ENCODE results near the gene SHISA7. TPM values are rescaled to one million over a fixed set of nuclear protein-coding genes. Genes with fewer than 3 reads are reported as not detected.
A peak's percentile ranks its signal among the peaks of the same experiment; 100 is the strongest.
"Not testable (repeated sequence)": the region's sequence is repeated elsewhere in the genome, so short reads cannot be mapped to it uniquely, and the experiment has no call there.

SHISA7 gene
- total and polyA plus RNA-seq, 7 donors, result 0.01 TPM; not detected in 6

DNA sequence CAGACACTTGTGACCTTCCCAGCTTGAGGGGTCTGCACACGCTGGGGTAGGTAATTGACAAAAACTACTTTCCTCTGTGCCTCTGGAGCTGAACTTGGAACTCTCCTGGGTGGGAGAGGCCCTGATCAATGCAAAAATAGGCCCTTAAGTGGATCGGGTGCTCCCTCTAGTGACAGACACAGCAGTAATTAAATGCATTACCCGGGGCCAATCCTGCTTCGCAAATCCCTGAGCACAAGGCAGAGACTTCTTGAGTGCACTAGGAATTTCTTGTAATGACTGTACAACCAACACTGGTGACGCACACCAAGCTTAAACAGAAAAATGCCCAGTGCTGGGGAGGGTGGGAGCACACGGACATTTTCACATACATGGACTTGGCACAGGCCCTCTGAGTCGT lies 24.9 kb downstream of the SHISA7 start:
- Histone ChIP-seq H3K27me3 (ENCODE audit: insufficient read depth in 3 of 3, low read length in 2 of 3) (peaks cover 0 to 16% (median 3%) of the 10 kb centered on the region in 3 donors), H3K36me3 (ENCODE audit: insufficient read depth in 1 of 2, low read depth in 1 of 2) (no peaks in the 10 kb centered on the region), H3K4me3 (no peak overlapping the region), H3K4me1 (no peaks in the 10 kb centered on the region), H3K9me3 (no peaks in the 10 kb centered on the region), H3K27ac (no peak overlapping the region)
- WGBS, 3 donors, result 10 to 18% (median 12%) methylated on average over 7 of the region's 7 CpGs
- DNase-seq, result no peak
- peak; percentile 58 to 80 (median 64) for ATAC-seq
- intact Hi-C loops (cut with DNase I), result loop anchor here in 1 of 2 donors (5.0 kb wide), 1 partner anchor 116 kb away; no protein-coding TSS in a partner anchor
- TF ChIP-seq, protein P1, sequence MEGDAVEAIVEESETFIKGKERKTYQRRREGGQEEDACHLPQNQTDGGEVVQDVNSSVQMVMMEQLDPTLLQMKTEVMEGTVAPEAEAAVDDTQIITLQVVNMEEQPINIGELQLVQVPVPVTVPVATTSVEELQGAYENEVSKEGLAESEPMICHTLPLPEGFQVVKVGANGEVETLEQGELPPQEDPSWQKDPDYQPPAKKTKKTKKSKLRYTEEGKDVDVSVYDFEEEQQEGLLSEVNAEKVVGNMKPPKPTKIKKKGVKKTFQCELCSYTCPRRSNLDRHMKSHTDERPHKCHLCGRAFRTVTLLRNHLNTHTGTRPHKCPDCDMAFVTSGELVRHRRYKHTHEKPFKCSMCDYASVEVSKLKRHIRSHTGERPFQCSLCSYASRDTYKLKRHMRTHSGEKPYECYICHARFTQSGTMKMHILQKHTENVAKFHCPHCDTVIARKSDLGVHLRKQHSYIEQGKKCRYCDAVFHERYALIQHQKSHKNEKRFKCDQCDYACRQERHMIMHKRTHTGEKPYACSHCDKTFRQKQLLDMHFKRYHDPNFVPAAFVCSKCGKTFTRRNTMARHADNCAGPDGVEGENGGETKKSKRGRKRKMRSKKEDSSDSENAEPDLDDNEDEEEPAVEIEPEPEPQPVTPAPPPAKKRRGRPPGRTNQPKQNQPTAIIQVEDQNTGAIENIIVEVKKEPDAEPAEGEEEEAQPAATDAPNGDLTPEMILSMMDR (IDR thresholded peaks at IDR 0.05), result peak; percentile 56

GRCh38 chr19:55410168-55410567 lies 32.9 kb downstream of the SHISA7 start:
- H3K4me3 ChIP-seq, result no peak overlapping the region
- intact Hi-C loops (cut with DNase I), result no loop called here
- WGBS, 3 donors, result 93 to 96% (median 95%) methylated on average over 2 of the region's 2 CpGs
- H3K9me3 ChIP-seq, result no peaks in the 10 kb centered on the region
- H3K36me3 ChIP-seq (ENCODE audit: insufficient read depth in 1 of 2, low read depth in 1 of 2), result no peaks in the 10 kb centered on the region
- H3K4me1 ChIP-seq, result no peaks in the 10 kb centered on the region
- H3K27ac ChIP-seq, result no peak overlapping the region
- ATAC-seq (no peak), DNase-seq (no peak)
- TF ChIP-seq, protein P1 (IDR thresholded peaks at IDR 0.05), result no peak
- no peaks in the 10 kb centered on the region for H3K27me3 ChIP-seq (ENCODE audit: insufficient read depth in 3 of 3, low read length in 2 of 3)

- ATAC-seq; intact Hi-C loops (cut with DNase I); H3K4me1 ChIP-seq; H3K36me3 ChIP-seq (ENCODE audit: insufficient read depth in 1 of 2, low read depth in 1 of 2); H3K27me3 ChIP-seq (ENCODE audit: insufficient read depth in 3 of 3, low read length in 2 of 3); H3K4me3 ChIP-seq; H3K27ac ChIP-seq; H3K9me3 ChIP-seq: not testable (repeated sequence)
- DNase-seq, result peak in 1 of 2 donors; percentile 6
- WGBS, 3 donors, result 89 to 93% (median 92%) methylated on average over 8 of the region's 8 CpGs
Measured at GRCh38 chr19:55409179-55409578, 33.9 kb downstream of the SHISA7 start.

DNA sequence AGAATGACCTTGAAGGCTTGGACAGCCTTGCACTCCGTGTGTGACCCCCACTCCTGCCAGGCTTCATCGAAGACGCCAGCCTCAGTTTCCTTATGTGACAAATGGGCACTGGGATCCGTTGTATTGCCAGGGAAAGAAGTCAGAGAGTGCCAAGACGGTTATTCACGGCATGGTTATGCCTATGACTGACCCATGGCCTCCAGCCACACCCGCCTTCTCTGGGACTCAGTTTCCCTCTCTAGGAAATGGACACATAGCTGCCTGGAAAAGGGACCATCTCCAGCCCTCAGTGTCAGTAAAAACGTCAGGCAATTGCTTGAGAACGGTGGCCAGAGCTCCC lies 34.6 kb downstream of the SHISA7 start:
- ATAC-seq (no peak), DNase-seq (no peak)
- Histone ChIP-seq H3K27ac (peak overlapping the region; percentile 92), H3K27me3 (ENCODE audit: insufficient read depth in 3 of 3, low read length in 2 of 3) (no peaks in the 10 kb centered on the region), H3K9me3 (no peaks in the 10 kb centered on the region), H3K4me1 (no peaks in the 10 kb centered on the region), H3K4me3 (peak overlapping the region; percentile 73), H3K36me3 (ENCODE audit: insufficient read depth in 1 of 2, low read depth in 1 of 2) (peaks cover 0 to 11% of the 10 kb centered on the region in 2 donors)
- intact Hi-C loops (cut with DNase I), result no loop called here
- TF ChIP-seq, protein P1 (IDR thresholded peaks at IDR 0.05), result no peak
- WGBS, 3 donors, result 51 to 61% (median 57%) methylated on average over 9 of the region's 9 CpGs

GRCh38 chr19:55407800-55408532 lies 35.1 kb downstream of the SHISA7 start:
- WGBS, 3 donors, result 1% methylated on average over 72 of the region's 72 CpGs
- no peaks in the 10 kb centered on the region for H3K27me3 ChIP-seq (ENCODE audit: insufficient read depth in 3 of 3, low read length in 2 of 3)
- H3K4me1 ChIP-seq, result no peaks in the 10 kb centered on the region
- ATAC-seq (peak; percentile 95 to 97 (median 96)), DNase-seq (peak; percentile 98 to 99)
- peak overlapping the region; percentile 73 for H3K4me3 ChIP-seq
- H3K27ac ChIP-seq, result peak overlapping the region; percentile 92
- peaks cover 0 to 15% of the 10 kb centered on the region in 2 donors for H3K36me3 ChIP-seq (ENCODE audit: insufficient read depth in 1 of 2, low read depth in 1 of 2)
- no peaks in the 10 kb centered on the region for H3K9me3 ChIP-seq
- intact Hi-C loops (cut with DNase I), result no loop called here
- TF ChIP-seq, protein P1 (IDR thresholded peaks at IDR 0.05), result no peak

GRCh38 chr19:55407550-55407799 lies 35.6 kb downstream of the SHISA7 start, which contains the start of gene UBE2S:
Gene UBE2S (minus strand): TSS chr19:55407788. CDS start chr19:55407589, 199 bp downstream.
- H3K9me3 ChIP-seq; DNase-seq; H3K4me1 ChIP-seq; H3K27me3 ChIP-seq (ENCODE audit: insufficient read depth in 3 of 3, low read length in 2 of 3); ATAC-seq; intact Hi-C loops (cut with DNase I): not testable (repeated sequence)
- Histone ChIP-seq H3K27ac (peak within 1 kb of the TSS; percentile 92), H3K4me3 (peak within 1 kb of the TSS; percentile 73), H3K36me3 (ENCODE audit: insufficient read depth in 1 of 2, low read depth in 1 of 2) (peaks cover 0 to 20% of the 10 kb centered on the region in 2 donors)
- 0 to 3% (median 1%) methylated on average over 12 to 36 of the region's 36 CpGs for WGBS, 3 donors

All from psoas muscle (tissue), 8 donors.